HEK293 (cell line): Measurements from ENCODE around the gene FYTTD1.
A peak's percentile ranks its signal among the peaks of the same experiment; 100 is the strongest.

Source experiments
- CTCF ChIA-PET: fragments of 350-600 bp; formaldehyde crosslinking; extraction: SDS; loops from one replicate; lab custom pipeline; 2021; ENCODE audit warnings: antibody characterized with exemption; lab: Yijun Ruan, JAX
- POLR2A ChIA-PET: fragments of 300-600 bp; formaldehyde crosslinking; extraction: SDS; loops from one replicate; lab custom pipeline; 2020; ENCODE audit warnings: antibody characterized with exemption, inconsistent platforms; lab: Yijun Ruan, JAX
- H3K27ac ChIP-seq: fragments of 200-500 bp; sonication (Bioruptor generic); 2 replicates; pipeline ENCODE4 v1.5.1; 2014; ENCODE audit warnings: low read depth, low read length, control low read depth, inconsistent platforms; ENCODE audit errors: extremely low read depth
- H3K36me3 ChIP-seq, 2 experiments: fragments of 200-500 bp in 1 of 2; sonication (Bioruptor generic) in 1 of 2; 1 replicate in 1 of 2; 2 replicates in 1 of 2; pipeline ENCODE4 v1.5.1; 2014 to 2017; ENCODE audit warnings: inconsistent platforms in 2 of 2, low read length in 2 of 2; ENCODE audit not compliant: control insufficient read depth in 2 of 2, insufficient read depth in 1 of 2
- H3K4me1 ChIP-seq: fragments of 200-500 bp; sonication (Bioruptor generic); 2 replicates; pipeline ENCODE4 v1.5.1; 2014; ENCODE audit warnings: mild to moderate bottlenecking, low read length, inconsistent platforms; ENCODE audit not compliant: control insufficient read depth, insufficient read depth
- H3K4me3 ChIP-seq: 2 replicates; pipeline ENCODE4 v1.5.1; 2011; ENCODE audit warnings: low read depth, mild to moderate bottlenecking, control low read depth, low read length, moderate library complexity
- H3K9me3 ChIP-seq: fragments of 200-500 bp; sonication (Bioruptor generic); 2 replicates; pipeline ENCODE4 v1.5.1; 2014; ENCODE audit warnings: low read depth, low read length, inconsistent platforms; ENCODE audit not compliant: control insufficient read depth, insufficient read depth
- BCL11B ChIP-seq: fragments of 450-650 bp; formaldehyde crosslinking; IDR thresholded peaks from 2 replicates; pipeline ENCODE4 v1.5.1; 2016; ENCODE audit warnings: low read depth, missing biosample characterization, missing genetic modification characterization
- FEZF1 ChIP-seq: fragments of 450-650 bp; formaldehyde crosslinking; IDR thresholded peaks from 2 replicates; pipeline ENCODE4 v1.5.1; 2016; ENCODE audit warnings: missing biosample characterization, missing genetic modification characterization
- GLIS1 ChIP-seq: fragments of 450-650 bp; formaldehyde crosslinking; IDR thresholded peaks from 2 replicates; pipeline ENCODE4 v1.5.1; 2016; ENCODE audit warnings: missing biosample characterization, missing genetic modification characterization
- MYNN ChIP-seq: fragments of 450-650 bp; formaldehyde crosslinking; IDR thresholded peaks from 2 replicates; pipeline ENCODE4 v1.5.1; 2016; ENCODE audit warnings: missing biosample characterization, missing genetic modification characterization, borderline replicate concordance
- SALL2 ChIP-seq: fragments of 450-650 bp; formaldehyde crosslinking; IDR thresholded peaks from 2 replicates; pipeline ENCODE4 v1.5.0; 2017; ENCODE audit warnings: missing biosample characterization, mild to moderate bottlenecking, missing genetic modification characterization, borderline replicate concordance
- SCRT2 ChIP-seq: fragments of 450-650 bp; formaldehyde crosslinking; IDR thresholded peaks from 2 replicates; pipeline ENCODE4 v1.5.1; 2016; ENCODE audit warnings: missing biosample characterization, missing genetic modification characterization
- SP7 ChIP-seq: fragments of 450-650 bp; formaldehyde crosslinking; IDR thresholded peaks from 2 replicates; pipeline ENCODE4 v1.5.1; 2016; ENCODE audit warnings: missing biosample characterization, missing genetic modification characterization
- YY1 ChIP-seq: fragments of 450-650 bp; formaldehyde crosslinking; IDR thresholded peaks from 2 replicates; pipeline ENCODE4 v1.5.1; 2018; ENCODE audit warnings: missing biosample characterization, missing genetic modification characterization
- ZBTB17 ChIP-seq: fragments of 450-650 bp; formaldehyde crosslinking; IDR thresholded peaks from 2 replicates; pipeline ENCODE4 v1.5.1; 2016; ENCODE audit warnings: missing biosample characterization, missing genetic modification characterization
- ZBTB20 ChIP-seq: fragments of 450-650 bp; formaldehyde crosslinking; IDR thresholded peaks from 2 replicates; pipeline ENCODE4 v1.5.1; 2016; ENCODE audit warnings: missing biosample characterization, missing genetic modification characterization
- ZBTB21 ChIP-seq: fragments of 450-650 bp; formaldehyde crosslinking; IDR thresholded peaks from 2 replicates; pipeline ENCODE4 v1.5.1; 2017; ENCODE audit warnings: missing biosample characterization, missing genetic modification characterization
- ZIC2 ChIP-seq: fragments of 450-650 bp; formaldehyde crosslinking; IDR thresholded peaks from 2 replicates; pipeline ENCODE4 v1.5.1; 2016; ENCODE audit warnings: missing biosample characterization, missing genetic modification characterization
- ZNF114 ChIP-seq: fragments of 450-650 bp; formaldehyde crosslinking; IDR thresholded peaks from 2 replicates; pipeline ENCODE4 v1.5.0; 2017; ENCODE audit warnings: missing biosample characterization, missing genetic modification characterization
- ZNF16 ChIP-seq: fragments of 450-650 bp; formaldehyde crosslinking; IDR thresholded peaks from 2 replicates; pipeline ENCODE4 v1.5.1; 2016; ENCODE audit warnings: low read depth, missing biosample characterization, missing genetic modification characterization
- ZNF239 ChIP-seq: fragments of 450-650 bp; formaldehyde crosslinking; IDR thresholded peaks from 2 replicates; pipeline ENCODE4 v1.5.1; 2016; ENCODE audit warnings: missing biosample characterization, missing genetic modification characterization
- ZNF341 ChIP-seq: fragments of 450-650 bp; formaldehyde crosslinking; IDR thresholded peaks from 2 replicates; pipeline ENCODE4; 2016; ENCODE audit warnings: low read depth, missing biosample characterization, missing genetic modification characterization
- ZNF394 ChIP-seq: fragments of 450-650 bp; formaldehyde crosslinking; IDR thresholded peaks from 2 replicates; pipeline ENCODE4 v1.5.1; 2016; ENCODE audit warnings: missing biosample characterization, missing genetic modification characterization, mild to moderate bottlenecking, moderate library complexity, borderline replicate concordance
- ZNF521 ChIP-seq: fragments of 450-650 bp; formaldehyde crosslinking; IDR thresholded peaks from 2 replicates; pipeline ENCODE4 v1.5.1; 2017; ENCODE audit warnings: missing biosample characterization, mild to moderate bottlenecking, missing genetic modification characterization
- ZNF558 ChIP-seq: fragments of 450-650 bp; formaldehyde crosslinking; IDR thresholded peaks from 2 replicates; pipeline ENCODE4 v1.5.1; 2016; ENCODE audit warnings: missing biosample characterization, missing genetic modification characterization
- ZNF560 ChIP-seq: fragments of 450-650 bp; formaldehyde crosslinking; IDR thresholded peaks from 2 replicates; pipeline ENCODE4 v1.5.1; 2017; ENCODE audit warnings: missing biosample characterization, missing genetic modification characterization, borderline replicate concordance
- ZNF76 ChIP-seq: fragments of 450-650 bp; formaldehyde crosslinking; IDR thresholded peaks from 2 replicates; pipeline ENCODE4; 2016; ENCODE audit warnings: low read depth, missing biosample characterization, missing genetic modification characterization, borderline replicate concordance
- TF ChIP-seq, protein P1 (sequence below): fragments of 450-650 bp; formaldehyde crosslinking; IDR thresholded peaks from 2 replicates; pipeline ENCODE4 v1.5.1; 2016; ENCODE audit warnings: missing biosample characterization, missing genetic modification characterization
- TF ChIP-seq, protein P2 (sequence below): fragments of 450-650 bp; formaldehyde crosslinking; IDR thresholded peaks from 2 replicates; pipeline ENCODE4 v1.5.1; 2017; ENCODE audit warnings: missing biosample characterization, missing genetic modification characterization
- TF ChIP-seq, protein P3 (sequence below): fragments of 450-650 bp; IDR thresholded peaks from 2 replicates; pipeline ENCODE4 v1.5.1; 2018; ENCODE audit warnings: missing biosample characterization, mild to moderate bottlenecking, missing genetic modification characterization

Gene FYTTD1

DNA sequence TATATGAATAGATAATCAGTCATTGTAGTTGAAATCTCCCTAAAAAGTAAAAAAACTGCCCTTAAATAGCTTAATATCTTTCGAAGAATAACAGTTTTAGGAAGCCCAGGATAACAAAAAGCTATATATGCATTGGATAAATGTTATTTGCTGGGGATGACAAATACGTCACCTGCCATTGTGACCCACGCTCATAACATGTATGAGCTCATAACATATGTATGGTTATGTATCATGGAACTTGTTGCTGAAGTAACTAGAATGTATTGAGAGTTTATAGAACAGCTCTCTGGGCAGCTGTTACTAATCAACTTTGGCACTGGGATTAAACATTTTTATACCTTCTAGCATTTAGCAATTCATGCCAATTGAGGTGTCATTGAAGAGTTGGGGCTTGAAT is 39.6 kb downstream of the FYTTD1 start:
- TF ChIP-seq ZNF114 (tag by site-specific recombination) (no peak), SCRT2 (tag by site-specific recombination) (peak; percentile 53; the same call in 1 of the 2 replicates)
- ChIA-PET POLR2A (no interaction called here), CTCF (interaction anchor here (0.6 to 1.7 kb wide), 2 partner anchors 16 to 136 kb away, joined by 3 read pairs; no protein-coding TSS in a partner anchor)
- Histone ChIP-seq H3K36me3 (peaks cover 0 to 9% of the 10 kb centered on the region in 2 experiments; a peak in 2 of 3 replicates), H3K9me3 (no peaks in the 10 kb centered on the region), H3K4me3 (no peak overlapping the region), H3K4me1 (no peaks in the 10 kb centered on the region; the same call in 1 of the 2 replicates), H3K27ac (no peak overlapping the region)

DNA sequence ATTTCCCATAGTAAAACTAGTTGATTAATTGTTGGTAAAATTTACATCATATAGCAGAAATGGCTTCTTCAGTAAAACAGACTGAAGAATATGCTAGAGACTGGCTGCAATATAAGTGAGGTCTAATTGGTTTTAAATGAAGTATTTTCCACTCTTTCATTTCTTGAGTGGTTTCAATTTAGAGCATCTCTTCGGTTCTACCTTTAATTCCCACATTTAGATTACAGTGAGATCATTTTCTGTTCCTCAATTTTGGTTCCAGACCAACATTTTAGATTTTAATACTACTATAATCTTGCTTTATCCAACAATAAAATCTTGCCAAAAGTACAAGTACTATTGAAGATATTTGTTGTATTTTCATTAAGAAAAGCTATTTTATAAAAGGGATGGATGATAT is 40.4 kb downstream of the FYTTD1 start:
- Histone ChIP-seq H3K4me3 (no peak overlapping the region), H3K27ac (no peak overlapping the region), H3K9me3 (no peaks in the 10 kb centered on the region), H3K4me1 (no peaks in the 10 kb centered on the region; the same call in 1 of the 2 replicates), H3K36me3 (peaks cover 0 to 2% of the 10 kb centered on the region in 2 experiments; a peak in 2 of 3 replicates)
- ChIA-PET POLR2A (interaction anchor here (1.4 kb wide), 1 partner anchor 11 kb away, joined by 6 read pairs; no protein-coding TSS in a partner anchor), CTCF (interaction anchor here (0.6 kb wide), 1 partner anchor 199 kb away, joined by 5 read pairs; no protein-coding TSS in a partner anchor)
- TF ChIP-seq SALL2 (no peak), ZBTB21 (no peak), ZNF558 (tag by site-specific recombination) (no peak)
- TF ChIP-seq, protein P1, sequence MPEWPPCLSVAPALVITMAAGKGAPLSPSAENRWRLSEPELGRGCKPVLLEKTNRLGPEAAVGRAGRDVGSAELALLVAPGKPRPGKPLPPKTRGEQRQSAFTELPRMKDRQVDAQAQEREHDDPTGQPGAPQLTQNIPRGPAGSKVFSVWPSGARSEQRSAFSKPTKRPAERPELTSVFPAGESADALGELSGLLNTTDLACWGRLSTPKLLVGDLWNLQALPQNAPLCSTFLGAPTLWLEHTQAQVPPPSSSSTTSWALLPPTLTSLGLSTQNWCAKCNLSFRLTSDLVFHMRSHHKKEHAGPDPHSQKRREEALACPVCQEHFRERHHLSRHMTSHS = no peak

DNA sequence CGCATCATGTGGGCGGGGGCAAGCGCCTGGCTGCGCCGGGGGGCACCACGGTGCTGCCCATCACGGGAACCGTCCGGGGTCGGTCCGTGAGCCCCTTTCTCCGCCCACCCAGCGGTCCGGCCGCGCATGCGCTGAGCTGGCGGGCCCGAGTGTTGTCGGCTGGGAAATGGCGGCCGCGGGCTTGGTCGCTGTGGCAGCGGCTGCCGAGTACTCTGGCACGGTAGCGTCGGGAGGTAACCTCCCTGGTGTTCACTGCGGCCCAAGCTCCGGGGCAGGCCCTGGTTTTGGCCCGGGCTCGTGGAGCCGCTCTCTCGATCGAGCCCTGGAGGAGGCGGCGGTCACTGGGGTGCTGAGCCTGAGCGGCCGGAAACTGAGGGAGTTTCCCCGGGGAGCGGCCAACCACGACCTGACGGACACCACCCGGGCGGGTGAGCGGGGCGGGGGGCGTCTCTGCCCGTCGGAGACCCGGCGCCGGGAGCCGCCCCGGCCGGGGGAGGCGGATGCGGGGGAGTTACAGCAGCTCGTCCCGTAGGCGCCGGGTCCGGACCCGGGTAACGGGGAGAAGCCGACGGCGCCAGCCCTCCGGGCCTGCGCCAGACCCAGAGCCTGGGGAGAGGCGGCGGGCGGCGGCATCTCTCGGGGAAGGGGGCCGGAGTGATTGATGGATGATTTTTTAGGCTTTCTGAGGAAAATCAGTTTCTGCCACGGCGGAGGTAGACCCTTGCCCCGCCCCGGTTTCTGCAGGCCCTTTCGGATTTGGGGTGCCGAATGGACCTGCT is 41.6 kb downstream of the FYTTD1 start, which contains the start of gene LRCH3:
Gene LRCH3 (plus strand): TSS at position 142 of the 779 bp plus-strand sequence. CDS start 25 bp downstream, at position 167.
- Histone ChIP-seq H3K4me1 (no peaks in the 10 kb centered on the region; the same call in 1 of the 2 replicates), H3K36me3 (no peaks in the 10 kb centered on the region; a peak in 1 of 3 replicates), H3K4me3 (peak within 1 kb of the TSS; percentile 99), H3K9me3 (no peaks in the 10 kb centered on the region), H3K27ac (peak within 1 kb of the TSS; percentile 73)
- ChIA-PET CTCF (interaction anchor here (0.7 kb wide), 1 partner anchor 14 kb away, joined by 3 read pairs; no protein-coding TSS in a partner anchor), POLR2A (interaction anchor here (0.5 to 1.4 kb wide), 5 partner anchors 10 to 79 kb away, joined by 3 to 6 read pairs (median 3); no protein-coding TSS in a partner anchor)
- TF ChIP-seq MYNN (no peak), GLIS1 (tag by site-specific recombination) (peak; percentile 58; the same call in 1 of the 2 replicates), SP7 (peak; percentile 62), ZNF16 (tag by site-specific recombination) (no peak), ZIC2 (peak; percentile 57; the same call in 1 of the 2 replicates), ZNF394 (tag by site-specific recombination) (no peak), ZNF521 (tag by site-specific recombination) (no peak), ZNF76 (tag by site-specific recombination) (peak; percentile 70; the same call in 1 of the 2 replicates), ZNF560 (tag by site-specific recombination) (no peak), ZBTB17 (no peak), ZNF239 (tag by site-specific recombination) (no peak), ZNF341 (tag by site-specific recombination) (peak; percentile 64; the same call in 1 of the 2 replicates), BCL11B (peak; percentile 29; the same call in 1 of the 2 replicates), FEZF1 (tag by site-specific recombination) (peak; percentile 83; the same call in 1 of the 2 replicates), YY1 (tag by site-specific recombination) (peak; percentile 93), ZBTB20 (tag by site-specific recombination) (peak; percentile 70; the same call in 1 of the 2 replicates)
- TF ChIP-seq, protein P2, sequence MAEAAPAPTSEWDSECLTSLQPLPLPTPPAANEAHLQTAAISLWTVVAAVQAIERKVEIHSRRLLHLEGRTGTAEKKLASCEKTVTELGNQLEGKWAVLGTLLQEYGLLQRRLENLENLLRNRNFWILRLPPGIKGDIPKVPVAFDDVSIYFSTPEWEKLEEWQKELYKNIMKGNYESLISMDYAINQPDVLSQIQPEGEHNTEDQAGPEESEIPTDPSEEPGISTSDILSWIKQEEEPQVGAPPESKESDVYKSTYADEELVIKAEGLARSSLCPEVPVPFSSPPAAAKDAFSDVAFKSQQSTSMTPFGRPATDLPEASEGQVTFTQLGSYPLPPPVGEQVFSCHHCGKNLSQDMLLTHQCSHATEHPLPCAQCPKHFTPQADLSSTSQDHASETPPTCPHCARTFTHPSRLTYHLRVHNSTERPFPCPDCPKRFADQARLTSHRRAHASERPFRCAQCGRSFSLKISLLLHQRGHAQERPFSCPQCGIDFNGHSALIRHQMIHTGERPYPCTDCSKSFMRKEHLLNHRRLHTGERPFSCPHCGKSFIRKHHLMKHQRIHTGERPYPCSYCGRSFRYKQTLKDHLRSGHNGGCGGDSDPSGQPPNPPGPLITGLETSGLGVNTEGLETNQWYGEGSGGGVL = no peak
- TF ChIP-seq, protein P3, sequence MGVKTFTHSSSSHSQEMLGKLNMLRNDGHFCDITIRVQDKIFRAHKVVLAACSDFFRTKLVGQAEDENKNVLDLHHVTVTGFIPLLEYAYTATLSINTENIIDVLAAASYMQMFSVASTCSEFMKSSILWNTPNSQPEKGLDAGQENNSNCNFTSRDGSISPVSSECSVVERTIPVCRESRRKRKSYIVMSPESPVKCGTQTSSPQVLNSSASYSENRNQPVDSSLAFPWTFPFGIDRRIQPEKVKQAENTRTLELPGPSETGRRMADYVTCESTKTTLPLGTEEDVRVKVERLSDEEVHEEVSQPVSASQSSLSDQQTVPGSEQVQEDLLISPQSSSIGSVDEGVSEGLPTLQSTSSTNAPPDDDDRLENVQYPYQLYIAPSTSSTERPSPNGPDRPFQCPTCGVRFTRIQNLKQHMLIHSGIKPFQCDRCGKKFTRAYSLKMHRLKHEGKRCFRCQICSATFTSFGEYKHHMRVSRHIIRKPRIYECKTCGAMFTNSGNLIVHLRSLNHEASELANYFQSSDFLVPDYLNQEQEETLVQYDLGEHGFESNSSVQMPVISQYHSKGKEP (tag by site-specific recombination) = no peak
- TF ChIP-seq, protein P1 = no peak
